Measurements from ENCODE around the gene GNAZ.

The GNAZ gene

DNA sequence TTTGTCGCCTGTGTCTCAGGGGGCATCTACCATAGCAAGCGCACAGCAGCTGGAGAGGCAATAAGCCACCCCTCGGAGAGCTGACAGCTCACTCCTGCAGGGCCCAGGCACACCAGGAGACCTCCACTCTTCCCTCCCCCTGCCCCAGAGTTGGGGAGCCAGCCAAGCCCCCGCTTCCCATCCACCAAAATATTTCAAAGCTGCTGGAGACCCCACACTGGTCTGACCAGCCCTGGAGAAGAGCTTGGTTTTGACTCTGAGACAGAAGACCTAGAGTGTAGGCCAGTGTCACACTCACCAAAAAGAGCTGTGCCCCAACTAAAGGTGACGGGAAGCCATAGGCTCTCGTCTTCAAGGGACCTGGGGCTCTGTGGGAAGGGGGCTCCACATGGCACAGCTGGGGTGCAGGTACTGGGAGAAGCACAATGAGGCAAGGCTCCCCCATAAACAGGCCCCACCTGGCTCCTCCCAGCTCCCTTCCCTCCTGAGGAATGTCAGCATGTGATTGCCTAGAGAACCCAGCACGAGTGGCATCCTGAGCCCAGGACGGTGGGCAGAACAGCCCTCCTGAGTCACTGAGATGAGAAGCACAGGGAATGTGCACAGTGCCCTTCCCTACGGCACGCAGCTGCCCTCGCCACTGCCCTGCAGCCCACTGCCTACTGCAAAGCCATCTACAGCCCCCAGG is 5.8 kb upstream of the GNAZ start:
- DNase-seq (ENCODE audit: low spot score): no peak

GRCh38 chr22:23065069-23065451 is 5.3 kb upstream of the GNAZ start:
- DNase-seq (ENCODE audit: low spot score): no peak

GRCh38 chr22:23065495-23066122 is 4.7 kb upstream of the GNAZ start:
- DNase-seq (ENCODE audit: low spot score): no peak

- no peak for DNase-seq (ENCODE audit: low spot score)
These were observed 3.9 kb upstream of the GNAZ start for GRCh38 chr22:23066200-23067022.

- no peak for DNase-seq (ENCODE audit: low spot score)
These were observed 3.2 kb upstream of the GNAZ start for GRCh38 chr22:23067023-23067650.

DNA sequence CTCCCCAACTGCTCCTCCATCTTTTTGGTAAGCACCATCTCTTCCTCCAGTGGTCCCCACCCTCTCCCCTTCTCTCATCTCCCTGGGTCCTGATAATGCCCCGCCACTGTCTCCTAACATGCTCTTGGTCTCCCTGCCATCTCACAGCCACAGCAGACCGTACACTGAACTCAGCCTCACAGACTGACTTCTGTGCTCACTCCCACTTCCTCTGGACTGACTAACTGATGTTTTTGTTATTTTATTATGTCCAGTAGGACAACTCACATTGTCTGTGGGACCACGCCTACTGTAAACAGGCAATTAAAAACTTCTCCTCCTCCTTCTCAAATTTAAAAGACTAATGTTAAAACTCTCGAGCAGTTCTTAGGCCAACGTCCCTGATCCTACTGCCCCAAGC is 2.6 kb upstream of the GNAZ start:
- DNase-seq (ENCODE audit: low spot score): no peak

DNA sequence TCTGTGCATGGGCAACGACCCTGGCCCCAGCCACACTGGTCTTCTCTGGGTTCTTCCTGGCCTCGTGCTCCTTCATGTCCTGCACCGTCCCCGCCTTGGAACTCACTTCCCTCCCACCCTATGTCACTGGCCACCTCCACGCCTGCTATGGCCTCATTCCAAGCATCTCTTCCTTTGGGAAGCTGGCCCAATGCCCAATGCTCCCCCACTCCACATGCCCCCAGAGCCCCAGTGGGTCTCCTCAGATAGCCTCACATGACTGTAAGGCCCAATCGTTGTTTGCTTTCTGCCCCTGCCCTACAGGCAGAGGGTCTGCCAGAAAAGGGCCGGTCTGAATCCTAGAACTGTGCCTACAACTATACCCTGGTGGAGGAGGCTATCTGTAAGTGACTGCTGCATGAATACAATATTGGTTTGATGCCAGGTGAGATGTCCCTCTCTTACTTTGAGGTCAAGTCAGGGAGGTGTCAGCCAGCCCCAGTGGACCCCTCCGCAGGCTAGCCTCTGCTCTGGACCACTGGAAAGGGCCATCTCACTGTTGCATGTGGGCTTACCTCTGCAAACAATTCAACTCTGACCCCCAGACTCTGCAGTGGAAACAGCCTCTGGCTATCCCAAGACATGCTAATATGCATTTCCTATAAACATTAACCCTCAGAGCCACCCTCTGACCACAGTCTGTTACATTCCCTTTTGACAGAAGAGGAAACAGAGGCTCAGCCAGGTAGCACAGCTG is 2.1 kb upstream of the GNAZ start:
- no peak for DNase-seq (ENCODE audit: low spot score)

GRCh38 chr22:23068832-23069385 is 1.4 kb upstream of the GNAZ start:
- no peak for DNase-seq (ENCODE audit: low spot score)

GRCh38 chr22:23069502-23070357 is 589 bp upstream of the GNAZ start:
- peak; percentile 99 for DNase-seq (ENCODE audit: low spot score)

GRCh38 chr22:23071230-23072076 is 1.1 kb downstream of the GNAZ start:
- DNase-seq (ENCODE audit: low spot score): no peak

DNA sequence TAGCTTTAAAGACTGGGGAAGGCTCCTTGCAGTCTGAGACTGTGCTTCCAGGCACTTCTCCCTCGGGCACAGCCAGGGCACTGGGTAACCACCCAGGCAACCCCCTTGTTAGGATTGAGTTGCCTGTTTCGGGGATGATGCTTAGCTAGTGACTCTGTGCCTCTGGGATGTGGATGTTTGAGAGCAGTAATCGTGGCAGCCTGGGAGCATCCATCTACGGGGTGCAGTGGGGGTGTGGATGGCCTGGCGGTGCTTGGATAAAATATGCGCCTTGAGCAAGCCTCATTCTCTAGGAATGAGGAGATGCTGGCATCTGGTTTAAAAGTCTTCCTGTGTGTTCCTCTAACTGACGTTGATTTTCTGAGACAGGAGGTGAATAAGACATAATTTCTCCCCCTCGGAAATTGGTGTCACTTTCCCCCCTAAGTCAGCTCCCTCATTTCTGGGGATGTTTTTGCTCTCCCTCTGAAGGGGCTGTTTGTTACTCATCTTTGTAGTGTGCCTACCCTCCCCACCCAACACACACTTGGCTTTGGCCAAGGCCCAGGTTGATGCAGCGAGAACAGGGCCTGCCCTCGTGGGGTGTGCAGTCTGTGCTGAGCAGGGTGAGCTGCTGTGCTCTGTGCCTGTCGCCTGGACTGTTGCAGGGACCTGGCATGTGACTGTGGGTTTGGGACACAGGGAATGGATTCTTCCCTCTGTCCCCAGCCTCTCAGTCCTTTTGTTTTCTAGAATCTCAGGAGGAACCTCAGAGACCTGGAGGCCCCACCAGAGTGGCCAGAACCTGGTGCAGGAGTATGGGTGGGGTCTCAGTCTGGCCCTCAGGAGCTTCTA is 2.0 kb downstream of the GNAZ start:
- no peak for DNase-seq (ENCODE audit: low spot score)

DNA sequence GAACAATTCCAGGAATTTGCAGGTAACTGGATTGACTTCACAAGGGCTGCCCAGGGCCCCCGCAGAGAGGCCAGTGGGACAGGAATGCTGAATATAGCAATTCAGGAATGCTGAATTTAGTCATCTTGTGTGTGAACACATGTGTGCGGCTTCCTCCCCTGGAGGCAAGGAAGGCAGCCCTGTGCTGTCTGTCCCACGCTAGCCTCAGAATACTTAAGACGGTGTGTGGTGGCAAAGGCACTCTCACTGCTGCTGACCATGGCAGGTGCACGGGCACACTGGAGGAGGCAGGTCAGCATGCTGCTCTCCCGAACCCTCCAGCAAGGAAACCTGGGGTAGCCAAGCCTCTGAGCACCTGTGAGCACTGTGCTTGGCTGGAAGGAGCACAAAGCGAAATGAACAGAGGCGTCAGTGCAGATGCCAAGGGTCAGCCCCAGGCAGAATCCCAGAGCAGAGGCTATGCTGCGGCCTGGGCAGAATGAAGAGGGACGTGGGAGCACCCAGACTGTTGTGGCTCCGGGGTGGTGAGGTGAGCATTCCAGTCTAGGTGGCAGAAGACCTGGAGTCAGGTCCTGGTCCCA is 2.7 kb downstream of the GNAZ start:
- DNase-seq (ENCODE audit: low spot score): no peak

DNA sequence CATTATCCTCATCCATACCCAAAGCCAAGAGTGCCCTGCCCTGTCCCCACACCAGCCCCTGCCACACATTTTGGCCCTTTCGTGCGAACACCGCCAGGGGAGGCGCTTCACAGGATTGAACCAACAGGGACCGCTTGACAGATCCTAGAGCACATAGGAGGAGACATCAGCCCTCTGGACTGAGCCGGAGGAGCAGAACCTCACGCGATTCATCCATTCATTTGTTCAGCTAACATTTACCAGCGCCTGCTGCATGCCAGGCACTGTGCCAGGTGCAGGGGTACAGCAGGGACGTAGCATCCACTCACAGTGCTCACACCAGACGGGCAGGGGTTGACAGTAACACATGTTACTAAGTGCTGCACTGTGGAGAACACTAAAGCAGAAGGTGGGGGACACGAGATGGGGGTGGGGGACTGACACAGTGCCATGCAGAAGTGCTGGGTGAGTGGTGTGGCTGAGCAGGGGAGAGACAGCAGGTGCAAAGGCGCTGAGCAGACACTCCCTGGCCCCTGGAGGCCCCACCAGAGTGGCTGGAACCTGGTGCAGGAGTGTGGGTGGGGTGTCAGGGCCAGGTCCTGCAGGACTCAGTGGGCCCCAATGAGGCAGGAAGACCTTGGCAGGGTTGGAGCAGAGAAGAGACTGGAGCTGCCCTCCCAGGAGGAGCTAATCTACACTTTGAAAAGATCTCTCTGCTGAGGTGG is 3.4 kb downstream of the GNAZ start:
- DNase-seq (ENCODE audit: low spot score): no peak

DNA sequence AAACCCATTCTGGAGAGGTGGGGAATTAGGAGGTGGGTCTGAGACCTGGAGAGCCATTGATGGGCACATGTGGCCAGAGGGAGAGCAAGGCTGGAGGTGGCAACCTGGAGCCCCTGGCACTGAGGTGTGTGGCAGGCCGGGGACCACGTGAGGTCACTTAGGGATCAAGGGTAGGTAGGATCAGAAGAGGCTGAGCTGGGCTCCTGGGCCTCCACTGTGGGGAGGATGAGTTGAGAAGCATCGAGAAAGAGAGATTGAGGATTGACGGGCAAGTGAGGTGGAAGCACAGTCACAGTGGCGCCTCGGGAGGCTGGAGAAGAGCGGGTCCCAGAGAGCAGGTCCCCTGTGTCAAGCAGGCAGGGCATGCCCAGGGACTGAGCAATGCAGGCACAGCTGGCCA is 4.1 kb downstream of the GNAZ start:
- no peak for DNase-seq (ENCODE audit: low spot score)

DNA sequence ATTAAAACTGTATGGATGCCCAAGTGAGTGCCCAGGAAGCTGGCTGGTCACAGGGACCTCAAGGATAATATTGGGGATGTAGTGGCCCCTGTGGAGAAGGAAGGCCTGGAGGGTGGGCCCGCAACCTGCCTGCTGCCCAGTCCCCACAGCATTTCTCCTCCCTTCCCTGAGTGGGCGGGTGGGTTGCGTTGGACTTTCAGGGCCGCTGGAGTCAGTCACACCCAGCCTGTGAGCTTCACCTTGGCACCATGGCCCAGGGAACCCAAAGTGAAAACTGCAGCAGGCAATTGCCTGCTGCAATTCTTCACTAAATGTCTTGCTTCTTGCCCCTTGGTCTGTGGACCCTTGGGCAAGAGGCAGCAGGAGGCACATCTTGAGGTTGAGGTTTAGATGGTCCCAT is 4.7 kb downstream of the GNAZ start:
- no peak for DNase-seq (ENCODE audit: low spot score)

GRCh38 chr22:23075525-23076216 is 5.4 kb downstream of the GNAZ start:
- no peak for DNase-seq (ENCODE audit: low spot score)

GRCh38 chr22:23076896-23077572 is 6.7 kb downstream of the GNAZ start:
- DNase-seq (ENCODE audit: low spot score): no peak
